CD4-positive, alpha-beta T cell treated with Interferon gamma for 1 hour (primary cell): ENCODE measurements around the gene ZFR2.
"Not testable (repeated sequence)": the region's sequence is repeated elsewhere in the genome, so short reads cannot be mapped to it uniquely, and the experiment has no call there.

Experiments used
- DNase-seq: peaks from one replicate; pipeline ENCODE4 v3.0.0-alpha.2; 2020

Gene ZFR2

DNA sequence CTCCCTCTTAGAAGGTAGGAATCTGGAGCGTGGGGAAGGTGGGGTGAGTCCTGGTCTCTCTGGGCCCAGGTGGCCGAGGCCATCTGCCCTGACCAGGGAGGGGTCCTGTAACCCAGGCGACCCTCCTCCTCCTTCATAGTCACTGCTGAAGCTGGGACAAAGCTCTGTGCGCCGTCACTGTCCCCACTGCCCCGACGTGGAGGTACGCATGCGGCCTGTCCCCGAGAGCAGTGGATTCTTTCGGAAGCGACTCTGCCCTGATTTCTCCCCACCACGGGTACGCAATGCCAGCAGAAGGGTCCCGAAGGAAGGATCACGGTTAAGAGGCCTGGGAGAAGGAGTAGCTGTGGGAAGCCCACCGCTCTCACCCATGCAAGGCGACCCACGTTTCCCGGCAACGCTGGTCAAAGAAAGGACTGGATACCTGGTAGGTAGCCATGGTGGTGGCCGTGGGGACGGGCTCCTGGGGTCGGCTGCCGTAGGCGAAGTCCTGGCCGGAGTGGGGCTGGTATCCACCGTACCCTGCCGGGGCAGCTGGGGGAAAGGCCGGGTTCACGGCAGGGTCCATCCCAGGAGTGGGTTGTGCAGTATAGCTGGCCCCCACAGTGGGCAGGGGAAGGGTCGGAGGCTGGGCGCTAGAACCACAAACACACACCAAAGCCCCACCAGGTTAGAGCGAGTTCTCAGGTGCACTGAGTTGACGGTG, 34.3 kb downstream of the ZFR2 start:
- DNase-seq, result no peak

DNA sequence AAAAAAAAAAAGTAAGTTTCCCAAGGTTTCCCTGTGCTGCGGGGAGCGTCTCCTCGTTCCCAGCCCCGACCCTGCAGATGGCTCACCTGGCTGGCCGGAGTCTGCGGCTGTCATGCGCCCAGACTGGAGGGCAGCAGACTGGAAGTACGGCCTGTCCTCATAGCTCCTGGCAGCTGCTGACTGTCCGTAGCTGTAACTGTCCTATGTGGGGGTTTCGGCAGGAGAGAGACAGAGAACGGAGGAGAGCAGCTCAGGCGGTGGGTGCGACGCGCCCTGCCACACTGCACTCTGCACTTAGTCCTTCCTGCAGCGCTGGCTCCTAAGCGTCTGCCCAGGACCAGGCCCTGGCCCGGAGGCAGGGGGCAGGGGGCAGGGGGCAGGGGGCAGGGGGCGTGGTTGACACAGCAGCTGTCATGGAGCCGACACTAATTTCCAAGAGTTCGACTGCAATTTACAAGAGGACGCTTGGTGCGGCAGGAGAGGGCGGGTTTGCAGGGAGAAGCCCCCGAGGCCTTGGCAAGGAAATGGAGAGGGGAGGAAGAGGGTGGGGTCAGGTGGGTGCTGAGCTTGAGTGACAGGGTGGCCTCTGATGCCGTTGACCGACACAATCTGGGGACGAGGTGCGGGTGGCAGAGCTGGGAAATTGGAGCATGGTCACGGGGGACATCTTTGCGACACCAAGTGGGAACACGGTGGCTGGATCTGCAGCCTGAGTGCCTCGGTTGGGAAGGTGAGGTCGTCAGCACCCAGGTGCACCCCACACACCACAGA, 35.1 kb downstream of the ZFR2 start:
- no peak for DNase-seq

GRCh38 chr19:3832001-3832400, 36.8 kb downstream of the ZFR2 start:
- no peak for DNase-seq

- no peak for DNase-seq
These were observed 37.2 kb downstream of the ZFR2 start for GRCh38 chr19:3831601-3832000.

DNA sequence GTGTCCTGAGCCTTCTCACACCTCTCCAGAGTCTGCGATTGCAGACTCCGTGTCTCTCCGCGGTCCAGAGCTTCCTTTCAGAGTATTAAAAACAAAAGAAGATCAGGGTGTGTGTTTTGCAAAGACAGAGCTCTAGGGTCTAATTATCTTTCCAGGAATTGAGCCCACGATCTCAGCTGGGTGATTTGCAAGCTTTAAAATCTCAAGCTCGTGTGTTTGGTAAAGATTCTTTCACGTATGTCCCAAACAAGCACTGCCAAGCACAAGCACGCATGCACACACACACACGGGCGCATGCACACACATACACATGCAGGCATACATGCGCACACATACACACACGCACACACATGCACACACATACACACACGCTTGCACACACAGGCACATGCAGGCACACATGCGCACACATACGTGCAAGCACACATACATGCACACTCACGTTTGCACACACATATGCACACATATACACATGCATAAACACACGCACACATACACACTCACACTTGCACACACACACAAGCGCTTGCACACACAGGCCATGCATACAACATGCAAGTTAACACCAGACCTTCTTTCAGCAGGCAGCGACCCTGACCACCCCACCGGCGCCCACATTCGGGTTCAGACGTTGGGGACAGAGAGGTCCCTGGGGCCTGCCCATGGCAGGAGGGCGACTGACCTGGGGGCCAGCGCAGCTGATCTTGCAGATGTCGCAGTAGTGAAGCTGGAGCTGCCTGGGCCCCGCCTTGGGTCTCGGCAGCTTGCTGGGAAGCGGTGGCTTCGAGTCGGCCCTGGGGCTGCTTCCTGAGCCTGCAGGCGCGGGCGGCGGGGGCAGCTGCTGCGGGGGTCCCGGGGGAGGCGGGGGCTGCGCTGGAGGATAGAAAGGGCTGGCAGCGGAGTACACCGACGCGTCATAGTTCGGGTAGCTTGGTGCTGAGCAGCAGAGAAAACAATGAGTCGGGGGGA, 37.9 kb downstream of the ZFR2 start:
- DNase-seq, result no peak

DNA sequence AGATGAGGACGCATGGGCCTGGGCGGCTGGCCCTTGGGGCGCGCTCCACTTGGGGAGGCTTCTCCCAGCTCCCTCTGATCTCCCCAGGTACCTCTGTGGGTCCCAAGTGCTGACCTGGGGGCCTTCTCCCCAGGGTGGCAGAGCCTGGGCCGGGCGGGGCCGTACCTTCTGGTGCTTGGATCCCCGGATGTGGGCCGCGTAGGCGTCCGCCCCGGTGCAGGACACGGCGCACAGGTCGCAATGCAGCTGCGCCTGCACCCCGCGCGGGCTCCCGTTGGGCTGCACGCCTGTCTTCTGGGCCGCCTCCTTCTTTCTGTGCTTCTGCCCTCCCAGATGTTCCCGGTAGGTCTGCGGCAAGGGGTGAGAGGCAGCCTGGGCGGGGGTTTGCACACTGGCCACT, 41.5 kb downstream of the ZFR2 start:
- no peak for DNase-seq

- DNase-seq, result no peak
These were observed 42.7 kb downstream of the ZFR2 start for GRCh38 chr19:3826163-3826562.

DNA sequence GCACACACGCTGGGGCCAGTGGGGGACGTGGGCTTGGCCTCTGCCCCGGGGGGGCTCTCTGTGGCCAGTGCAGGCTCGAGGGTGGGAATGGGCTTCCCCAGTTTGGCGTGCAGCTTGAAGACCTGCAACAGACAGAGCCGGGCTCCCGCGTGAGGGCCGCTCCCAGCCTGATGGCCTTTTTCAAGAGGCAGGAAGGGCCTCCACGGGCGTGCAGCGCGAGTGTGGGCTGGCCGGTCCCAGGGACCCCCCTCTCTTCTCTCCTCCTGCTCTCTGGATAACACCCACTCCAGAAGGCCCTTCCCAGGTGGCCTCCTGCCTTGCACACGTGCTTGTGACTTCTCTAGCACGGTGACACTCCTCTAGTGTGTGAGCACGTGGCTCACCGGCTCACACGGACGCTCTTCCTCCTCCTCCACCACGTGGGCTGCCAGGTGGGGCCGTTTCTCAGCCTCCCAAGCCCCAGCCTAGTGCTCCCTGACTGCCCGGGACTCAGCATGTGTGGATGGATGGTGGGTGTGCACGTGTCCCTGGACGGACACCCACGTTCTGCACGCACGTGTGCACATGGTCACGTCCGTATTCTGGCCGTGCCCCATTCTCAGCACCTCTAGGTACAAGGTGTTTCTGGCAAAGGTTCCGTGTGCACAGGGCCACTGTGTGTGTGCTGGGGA, 43.4 kb downstream of the ZFR2 start:
- no peak for DNase-seq

DNA sequence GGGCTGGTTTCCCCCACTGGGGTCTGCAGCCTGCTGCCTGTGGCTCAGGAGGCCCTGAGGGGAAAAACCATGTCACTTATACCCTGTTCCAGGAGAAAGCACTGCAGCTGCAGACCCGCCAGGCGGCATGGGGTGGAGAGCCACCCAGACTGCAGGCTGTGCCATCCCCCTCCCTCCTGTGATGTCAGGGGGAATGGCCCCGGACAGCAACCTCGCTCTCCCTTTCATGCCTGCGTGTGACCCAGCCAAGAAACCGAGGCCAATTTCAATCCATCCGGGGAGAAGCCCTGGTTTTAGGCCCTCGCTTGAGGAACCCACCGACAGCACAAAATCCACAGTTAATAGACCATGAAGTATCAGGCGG, 45.5 kb downstream of the ZFR2 start:
- DNase-seq, result no peak

- DNase-seq, result no peak
These were observed 46.0 kb downstream of the ZFR2 start for GRCh38 chr19:3822683-3823349.

GRCh38 chr19:3821857-3822364, 46.9 kb downstream of the ZFR2 start:
- peak; percentile 86 for DNase-seq

- no peak for DNase-seq
These were observed 47.7 kb downstream of the ZFR2 start for GRCh38 chr19:3821156-3821555.

DNA sequence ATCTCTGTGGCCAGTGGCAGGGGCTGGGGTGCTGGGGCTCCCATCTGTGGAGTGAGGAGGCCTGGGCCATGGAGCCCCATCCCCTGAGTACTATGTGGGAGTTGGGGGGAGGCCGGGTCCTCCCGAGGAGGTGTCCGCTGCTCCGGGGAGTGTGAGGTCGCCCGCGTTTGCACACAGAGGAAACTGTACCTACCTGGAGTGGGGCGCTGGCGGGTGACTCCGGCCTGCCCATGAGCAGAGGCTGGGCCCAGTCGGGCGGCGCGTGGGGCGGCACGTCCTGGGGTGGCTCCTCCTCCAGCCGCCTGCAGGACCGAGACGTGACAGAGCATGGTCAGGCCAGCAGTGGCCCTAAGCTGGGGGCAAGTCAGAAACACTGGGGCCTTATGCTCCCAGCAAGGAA, 48.8 kb downstream of the ZFR2 start:
- no peak for DNase-seq

GRCh38 chr19:3818918-3819317, 49.9 kb downstream of the ZFR2 start:
- DNase-seq, result no peak

DNA sequence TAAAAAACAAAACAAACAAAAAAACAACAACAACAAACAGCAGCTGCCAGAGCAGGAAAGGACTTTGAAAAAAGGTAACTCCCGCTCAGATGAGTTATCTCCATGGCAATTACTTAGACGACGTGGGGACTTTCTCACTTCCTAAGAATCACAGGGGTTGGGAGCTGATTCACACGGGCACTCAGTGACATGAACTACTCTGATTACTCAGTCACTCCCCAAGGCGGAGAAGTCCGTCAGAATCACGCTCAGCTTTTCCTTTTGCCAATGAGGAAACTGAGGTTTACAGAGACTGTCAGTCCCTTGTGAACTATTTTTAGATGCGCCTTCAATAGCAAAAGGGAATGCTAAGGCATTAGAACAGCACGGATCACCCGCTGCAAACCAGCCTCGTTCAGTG, 50.4 kb downstream of the ZFR2 start:
- DNase-seq, result no peak

DNA sequence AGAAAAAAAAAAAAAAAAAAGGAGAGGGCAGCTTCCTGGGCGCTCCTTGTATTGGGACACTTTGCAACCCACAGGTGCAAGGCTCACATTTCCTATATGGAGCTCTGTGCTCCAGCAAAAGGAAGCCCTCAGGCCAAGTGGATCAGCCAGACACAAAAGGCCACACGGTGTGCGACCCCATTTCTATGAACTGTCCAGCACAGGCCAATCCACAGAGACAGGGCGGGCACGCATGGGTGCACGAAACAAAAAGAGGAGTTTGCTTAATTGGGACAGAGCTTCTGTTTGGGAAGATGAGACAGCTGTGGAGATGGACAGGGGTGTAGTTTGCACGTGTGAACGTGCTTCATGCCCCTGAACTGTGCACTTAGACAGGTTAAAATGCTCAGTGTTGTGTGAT, 51.1 kb downstream of the ZFR2 start:
- DNase-seq, result no peak

- DNase-seq, result no peak
These were observed 52.1 kb downstream of the ZFR2 start for GRCh38 chr19:3816566-3817218.

GRCh38 chr19:3816148-3816547, 52.7 kb downstream of the ZFR2 start:
- not testable (repeated sequence) for DNase-seq

- DNase-seq, result no peak
These were observed 54.2 kb downstream of the ZFR2 start for GRCh38 chr19:3814648-3815047.

GRCh38 chr19:3813473-3814392, 55.1 kb downstream of the ZFR2 start:
- no peak for DNase-seq
